Sigmoid colon (tissue), 4 donors: Measurements from ENCODE around the gene ENG.

Source experiments
- POLR2A ChIP-seq, 2 donors: fragments of 450-650 bp; IDR thresholded peaks; one replicate each; pipeline ENCODE4 v1.6.1; 2016; ENCODE audit warnings: antibody characterized with exemption in 2 of 2, mild to moderate bottlenecking in 2 of 2, moderate library complexity in 2 of 2
- POLR2AphosphoS5 ChIP-seq, 4 donors: sonication (generic); formaldehyde crosslinking; IDR thresholded peaks; one replicate each; pipeline ENCODE4 v1.6.1; 2017; ENCODE audit warnings: antibody characterized with exemption in 4 of 4
- TF ChIP-seq, protein P1 (sequence below), 4 experiments: fragments of 450-650 bp in 3 of 4; fragments of 200-600 bp in 1 of 4; IDR thresholded peaks; one replicate each; pipeline ENCODE4 v1.5.1; 2016 to 2019; ENCODE audit warnings: antibody characterized with exemption in 4 of 4, mild to moderate bottlenecking in 3 of 4, moderate library complexity in 2 of 4

DNA sequence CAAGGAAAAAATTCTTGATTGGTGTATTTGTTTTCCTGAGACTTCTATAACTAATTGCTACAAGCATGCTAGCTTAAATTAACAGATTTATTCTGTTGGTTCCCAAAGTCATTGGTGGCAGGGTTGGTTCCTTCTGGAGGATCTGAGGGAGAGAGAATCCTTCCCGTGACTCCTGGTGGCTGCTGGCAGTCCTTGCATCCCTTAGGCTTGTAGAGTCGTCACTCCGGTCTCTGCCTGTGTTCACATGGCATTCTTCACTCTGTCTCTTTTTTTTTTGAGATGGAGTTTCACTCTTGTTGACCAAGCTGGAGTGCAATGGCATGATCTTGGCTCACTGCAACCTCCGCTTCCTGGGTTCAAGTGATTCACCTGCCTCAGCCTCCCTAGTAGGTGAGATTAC lies 63.4 kb downstream of the ENG start:
- TF ChIP-seq, protein P1, sequence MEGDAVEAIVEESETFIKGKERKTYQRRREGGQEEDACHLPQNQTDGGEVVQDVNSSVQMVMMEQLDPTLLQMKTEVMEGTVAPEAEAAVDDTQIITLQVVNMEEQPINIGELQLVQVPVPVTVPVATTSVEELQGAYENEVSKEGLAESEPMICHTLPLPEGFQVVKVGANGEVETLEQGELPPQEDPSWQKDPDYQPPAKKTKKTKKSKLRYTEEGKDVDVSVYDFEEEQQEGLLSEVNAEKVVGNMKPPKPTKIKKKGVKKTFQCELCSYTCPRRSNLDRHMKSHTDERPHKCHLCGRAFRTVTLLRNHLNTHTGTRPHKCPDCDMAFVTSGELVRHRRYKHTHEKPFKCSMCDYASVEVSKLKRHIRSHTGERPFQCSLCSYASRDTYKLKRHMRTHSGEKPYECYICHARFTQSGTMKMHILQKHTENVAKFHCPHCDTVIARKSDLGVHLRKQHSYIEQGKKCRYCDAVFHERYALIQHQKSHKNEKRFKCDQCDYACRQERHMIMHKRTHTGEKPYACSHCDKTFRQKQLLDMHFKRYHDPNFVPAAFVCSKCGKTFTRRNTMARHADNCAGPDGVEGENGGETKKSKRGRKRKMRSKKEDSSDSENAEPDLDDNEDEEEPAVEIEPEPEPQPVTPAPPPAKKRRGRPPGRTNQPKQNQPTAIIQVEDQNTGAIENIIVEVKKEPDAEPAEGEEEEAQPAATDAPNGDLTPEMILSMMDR (IDR thresholded peaks at IDR 0.05): no peak
- TF ChIP-seq POLR2AphosphoS5 (IDR thresholded peaks at IDR 0.05): no peak
- TF ChIP-seq POLR2A (IDR thresholded peaks at IDR 0.05): no peak
